ENCODE measurements around the gene TRAPPC5.

DNA sequence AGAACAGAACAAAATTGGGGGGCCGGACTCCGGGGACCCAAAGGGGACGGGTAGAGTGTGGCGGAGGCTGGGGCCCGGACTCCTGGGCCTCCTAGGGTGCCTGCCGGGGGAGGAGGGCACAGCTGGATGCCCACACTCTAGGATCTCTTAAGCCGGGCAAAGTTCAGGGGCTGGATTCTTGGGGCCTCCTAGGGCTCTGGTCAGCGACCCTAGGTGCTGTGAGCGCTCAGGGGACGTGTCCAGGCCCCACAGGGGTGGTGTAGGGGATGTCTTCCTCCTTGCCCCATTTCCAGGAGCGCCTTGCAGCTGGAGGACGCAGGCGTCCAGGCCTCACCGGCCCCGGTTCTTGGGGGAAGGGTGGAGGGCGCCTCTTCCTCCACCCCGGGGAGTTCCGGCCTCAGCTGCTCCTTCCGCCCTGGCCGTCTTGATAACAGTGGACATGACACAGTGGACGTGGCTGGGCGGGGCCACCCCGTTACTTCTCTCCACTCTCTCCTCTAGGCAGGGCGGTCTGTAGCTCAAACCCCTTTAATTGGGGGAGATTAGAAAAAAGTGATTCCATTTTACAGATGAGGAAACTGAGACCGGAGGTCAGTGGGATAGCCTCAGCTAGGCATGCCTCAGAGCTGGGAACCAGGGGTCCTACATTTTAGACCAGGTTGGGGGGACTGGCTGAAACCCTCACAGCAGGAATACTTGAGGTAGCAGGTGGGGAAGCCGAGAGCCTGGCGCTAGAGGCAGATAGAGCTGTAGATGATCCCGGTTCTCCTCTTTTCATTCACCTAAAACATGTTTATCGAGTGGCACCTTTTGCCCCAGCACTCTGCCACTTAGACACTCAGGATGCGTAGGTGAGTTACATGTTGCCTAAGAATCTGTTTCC, 43.0 kb upstream of the TRAPPC5 start:
- TF ChIP-seq, protein P1, sequence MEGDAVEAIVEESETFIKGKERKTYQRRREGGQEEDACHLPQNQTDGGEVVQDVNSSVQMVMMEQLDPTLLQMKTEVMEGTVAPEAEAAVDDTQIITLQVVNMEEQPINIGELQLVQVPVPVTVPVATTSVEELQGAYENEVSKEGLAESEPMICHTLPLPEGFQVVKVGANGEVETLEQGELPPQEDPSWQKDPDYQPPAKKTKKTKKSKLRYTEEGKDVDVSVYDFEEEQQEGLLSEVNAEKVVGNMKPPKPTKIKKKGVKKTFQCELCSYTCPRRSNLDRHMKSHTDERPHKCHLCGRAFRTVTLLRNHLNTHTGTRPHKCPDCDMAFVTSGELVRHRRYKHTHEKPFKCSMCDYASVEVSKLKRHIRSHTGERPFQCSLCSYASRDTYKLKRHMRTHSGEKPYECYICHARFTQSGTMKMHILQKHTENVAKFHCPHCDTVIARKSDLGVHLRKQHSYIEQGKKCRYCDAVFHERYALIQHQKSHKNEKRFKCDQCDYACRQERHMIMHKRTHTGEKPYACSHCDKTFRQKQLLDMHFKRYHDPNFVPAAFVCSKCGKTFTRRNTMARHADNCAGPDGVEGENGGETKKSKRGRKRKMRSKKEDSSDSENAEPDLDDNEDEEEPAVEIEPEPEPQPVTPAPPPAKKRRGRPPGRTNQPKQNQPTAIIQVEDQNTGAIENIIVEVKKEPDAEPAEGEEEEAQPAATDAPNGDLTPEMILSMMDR (conservative IDR thresholded peaks at IDR 0.05; ENCODE audit: low read depth, low read length), result no peak
- TF ChIP-seq EZH2 (IDR thresholded peaks at IDR 0.05; ENCODE audit: borderline replicate concordance, low read depth, low read length, poor library complexity, severe bottlenecking), result no peak

All from A673 (cell line).